K562 (cell line): ENCODE results near the gene ADI1. TPM values are rescaled to one million over a fixed set of nuclear protein-coding genes. Genes with fewer than 3 reads are reported as not detected.

Source experiments
- CEBPG ChIP-seq, 3 experiments: fragments of 200-800 bp in 1 of 3; sonication (Bioruptor generic) in 1 of 3; sonication (generic) in 1 of 3; formaldehyde crosslinking in 1 of 3; IDR thresholded peaks in 2 of 3; conservative IDR thresholded peaks in 1 of 3; 2 replicates each; pipeline versions ENCODE4 v1.6.1 to v1.8.0; 2016 to 2022; ENCODE audit warnings: missing compliant biosample characterization in 2 of 3, missing genetic modification characterization in 2 of 3, mild to moderate bottlenecking in 1 of 3, missing genetic modification reagents in 1 of 3
- CTBP1 ChIP-seq: fragments of 450-650 bp; IDR thresholded peaks from 2 replicates; pipeline ENCODE4 v1.6.1; 2016; ENCODE audit warnings: borderline replicate concordance
- FOSL1 ChIP-seq: fragments of 200-800 bp; sonication (Bioruptor generic); conservative IDR thresholded peaks from 2 replicates; pipeline ENCODE4 v1.6.1; 2016; ENCODE audit warnings: missing genetic modification characterization, missing compliant biosample characterization
- PHTF2 ChIP-seq: fragments of 250-450 bp; sonication (Bioruptor Pico); IDR thresholded peaks from 2 replicates; pipeline ENCODE4 v1.5.0; 2021; ENCODE audit warnings: mild to moderate bottlenecking
- ZFX ChIP-seq: sonication (generic); formaldehyde crosslinking; IDR thresholded peaks from 2 replicates; pipeline ENCODE4 v1.8.0; 2022; ENCODE audit warnings: mild to moderate bottlenecking, missing genetic modification reagents, moderate library complexity
- ZNF76 ChIP-seq: fragments of 250-450 bp; sonication (Bioruptor Pico); IDR thresholded peaks from 2 replicates; pipeline ENCODE4 v1.4.0; 2020; ENCODE audit warnings: mild to moderate bottlenecking, moderate library complexity, borderline replicate concordance
- ZNF780A ChIP-seq: fragments of 250-450 bp; sonication (Bioruptor Pico); IDR thresholded peaks from 2 replicates; pipeline ENCODE4 v1.5.0; 2021; ENCODE audit warnings: mild to moderate bottlenecking
- polyA plus RNA-seq, 8 experiments: library from polyadenylated mRNA; depleted of rRNA in 4 of 8; stranded (reverse) in 5 of 8; unstranded in 3 of 8; fragments of >200 nt; fragmentation: Nextera tagmentation in 2 of 8; fragmentation: Illumina TruSeq in 1 of 8; extraction: Ambion mirVana in 2 of 8; extraction: Trizol in 1 of 8; gene quantifications; 2 replicates each; pipeline versions ENCODE4 v1.2.1 to v1.2.3, GENCODE V29; 2011 to 2014; ENCODE audit warnings: inconsistent platforms in 1 of 8, missing spikeins in 1 of 8
- total RNA-seq, 7 experiments: library from RNA; depleted of rRNA in 6 of 7; stranded (reverse); fragments of >200 nt in 6 of 7; fragmentation: Illumina TruSeq in 2 of 7; extraction: Trizol in 2 of 7; gene quantifications; 2 replicates each; pipeline versions ENCODE4 v1.2.1 to v1.2.3, GENCODE V29; 2011 to 2021; ENCODE audit warnings: low replicate concordance in 1 of 7
- TF ChIP-seq, protein P1 (sequence below): fragments of 250-450 bp; sonication (Bioruptor Pico); IDR thresholded peaks from 2 replicates; pipeline ENCODE4 v1.5.0; 2021
- TF ChIP-seq, protein P2 (sequence below): fragments of 450-650 bp; IDR thresholded peaks from 2 replicates; pipeline ENCODE4 v1.6.1; 2016; ENCODE audit warnings: low read depth, mild to moderate bottlenecking, moderate library complexity
- TF ChIP-seq, protein P3 (sequence below): fragments of 450-650 bp; IDR thresholded peaks from 2 replicates; pipeline ENCODE4 v1.6.1; 2016; ENCODE audit warnings: mild to moderate bottlenecking, moderate library complexity
- TF ChIP-seq, protein P4 (sequence below): sonication (generic); formaldehyde crosslinking; IDR thresholded peaks from 2 replicates; pipeline ENCODE4 v1.8.0; 2023; ENCODE audit warnings: mild to moderate bottlenecking, missing genetic modification reagents

Gene ADI1
- total and polyA plus RNA-seq, 9 of the 15 experiments (the other 6 are each of a cell fraction or from before 2014, with no cell fraction given): 6.1 to 51.0 (median 27.1) TPM

DNA sequence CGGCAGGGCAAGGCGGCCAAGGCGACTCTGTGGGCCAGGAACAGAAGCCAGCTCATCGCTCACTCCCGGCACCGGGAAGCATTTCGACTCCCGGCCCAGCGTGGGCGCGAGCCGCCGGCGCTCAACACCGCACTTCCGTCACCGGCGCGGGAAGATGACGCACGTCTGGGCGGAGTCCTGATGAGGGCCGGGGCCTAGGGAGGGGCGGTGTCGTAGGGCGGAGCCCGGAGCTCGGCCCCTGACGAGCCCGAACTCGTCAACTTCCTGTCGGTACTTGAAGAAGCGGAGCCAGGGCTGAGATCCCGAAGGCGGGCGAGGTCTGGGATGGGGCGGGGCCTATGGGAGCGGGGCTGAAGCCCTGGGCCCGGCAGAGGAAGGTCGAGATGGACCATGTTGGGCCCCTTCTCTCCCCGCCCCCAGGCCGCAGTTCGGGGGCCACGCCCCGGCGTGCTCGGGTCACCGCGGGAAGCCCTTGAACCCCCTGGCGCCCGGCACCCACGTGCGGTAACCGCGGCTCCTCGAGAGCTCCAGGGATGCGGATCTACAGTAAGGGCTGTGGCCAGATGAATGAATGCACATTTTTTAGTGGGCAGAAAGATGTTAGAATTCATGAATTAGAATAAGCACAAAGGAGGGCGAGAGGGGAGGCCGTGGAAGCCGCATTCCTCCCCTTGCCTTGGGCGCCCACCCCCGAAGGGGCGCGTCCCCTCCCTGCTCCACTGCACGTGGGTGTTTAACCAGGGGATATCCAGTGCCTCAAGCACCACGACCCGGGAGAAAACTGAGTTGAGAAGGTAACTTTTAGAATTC, 39.1 kb upstream of the ADI1 start, which contains the start of gene RNASEH1 (continued):
- TF ChIP-seq CTBP1 (peak; percentile 64), ZNF76 (CRISPR knock-in tag) (peak; percentile 51; the same call in 1 of the 2 replicates), FOSL1 (tag) (peak; percentile 38; the same call in 1 of the 2 replicates), CEBPG (CRISPR knock-in tag; IDR thresholded peaks at IDR 0.05) (no peak), CEBPG (tag; conservative IDR thresholded peaks at IDR 0.05 in 1 of 2, IDR thresholded peaks at IDR 0.05 in 1 of 2) (no peak), ZNF780A (CRISPR knock-in tag) (no peak), ZFX (CRISPR knock-in tag) (peak; percentile 96), PHTF2 (CRISPR knock-in tag) (no peak)
- TF ChIP-seq, protein P1, sequence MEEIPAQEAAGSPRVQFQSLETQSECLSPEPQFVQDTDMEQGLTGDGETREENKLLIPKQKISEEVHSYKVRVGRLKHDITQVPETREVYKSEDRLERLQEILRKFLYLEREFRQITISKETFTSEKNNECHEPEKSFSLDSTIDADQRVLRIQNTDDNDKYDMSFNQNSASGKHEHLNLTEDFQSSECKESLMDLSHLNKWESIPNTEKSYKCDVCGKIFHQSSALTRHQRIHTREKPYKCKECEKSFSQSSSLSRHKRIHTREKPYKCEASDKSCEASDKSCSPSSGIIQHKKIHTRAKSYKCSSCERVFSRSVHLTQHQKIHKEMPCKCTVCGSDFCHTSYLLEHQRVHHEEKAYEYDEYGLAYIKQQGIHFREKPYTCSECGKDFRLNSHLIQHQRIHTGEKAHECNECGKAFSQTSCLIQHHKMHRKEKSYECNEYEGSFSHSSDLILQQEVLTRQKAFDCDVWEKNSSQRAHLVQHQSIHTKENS (CRISPR knock-in tag): no peak
- TF ChIP-seq, protein P2, sequence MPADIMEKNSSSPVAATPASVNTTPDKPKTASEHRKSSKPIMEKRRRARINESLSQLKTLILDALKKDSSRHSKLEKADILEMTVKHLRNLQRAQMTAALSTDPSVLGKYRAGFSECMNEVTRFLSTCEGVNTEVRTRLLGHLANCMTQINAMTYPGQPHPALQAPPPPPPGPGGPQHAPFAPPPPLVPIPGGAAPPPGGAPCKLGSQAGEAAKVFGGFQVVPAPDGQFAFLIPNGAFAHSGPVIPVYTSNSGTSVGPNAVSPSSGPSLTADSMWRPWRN: peak; percentile 95
- TF ChIP-seq, protein P3, sequence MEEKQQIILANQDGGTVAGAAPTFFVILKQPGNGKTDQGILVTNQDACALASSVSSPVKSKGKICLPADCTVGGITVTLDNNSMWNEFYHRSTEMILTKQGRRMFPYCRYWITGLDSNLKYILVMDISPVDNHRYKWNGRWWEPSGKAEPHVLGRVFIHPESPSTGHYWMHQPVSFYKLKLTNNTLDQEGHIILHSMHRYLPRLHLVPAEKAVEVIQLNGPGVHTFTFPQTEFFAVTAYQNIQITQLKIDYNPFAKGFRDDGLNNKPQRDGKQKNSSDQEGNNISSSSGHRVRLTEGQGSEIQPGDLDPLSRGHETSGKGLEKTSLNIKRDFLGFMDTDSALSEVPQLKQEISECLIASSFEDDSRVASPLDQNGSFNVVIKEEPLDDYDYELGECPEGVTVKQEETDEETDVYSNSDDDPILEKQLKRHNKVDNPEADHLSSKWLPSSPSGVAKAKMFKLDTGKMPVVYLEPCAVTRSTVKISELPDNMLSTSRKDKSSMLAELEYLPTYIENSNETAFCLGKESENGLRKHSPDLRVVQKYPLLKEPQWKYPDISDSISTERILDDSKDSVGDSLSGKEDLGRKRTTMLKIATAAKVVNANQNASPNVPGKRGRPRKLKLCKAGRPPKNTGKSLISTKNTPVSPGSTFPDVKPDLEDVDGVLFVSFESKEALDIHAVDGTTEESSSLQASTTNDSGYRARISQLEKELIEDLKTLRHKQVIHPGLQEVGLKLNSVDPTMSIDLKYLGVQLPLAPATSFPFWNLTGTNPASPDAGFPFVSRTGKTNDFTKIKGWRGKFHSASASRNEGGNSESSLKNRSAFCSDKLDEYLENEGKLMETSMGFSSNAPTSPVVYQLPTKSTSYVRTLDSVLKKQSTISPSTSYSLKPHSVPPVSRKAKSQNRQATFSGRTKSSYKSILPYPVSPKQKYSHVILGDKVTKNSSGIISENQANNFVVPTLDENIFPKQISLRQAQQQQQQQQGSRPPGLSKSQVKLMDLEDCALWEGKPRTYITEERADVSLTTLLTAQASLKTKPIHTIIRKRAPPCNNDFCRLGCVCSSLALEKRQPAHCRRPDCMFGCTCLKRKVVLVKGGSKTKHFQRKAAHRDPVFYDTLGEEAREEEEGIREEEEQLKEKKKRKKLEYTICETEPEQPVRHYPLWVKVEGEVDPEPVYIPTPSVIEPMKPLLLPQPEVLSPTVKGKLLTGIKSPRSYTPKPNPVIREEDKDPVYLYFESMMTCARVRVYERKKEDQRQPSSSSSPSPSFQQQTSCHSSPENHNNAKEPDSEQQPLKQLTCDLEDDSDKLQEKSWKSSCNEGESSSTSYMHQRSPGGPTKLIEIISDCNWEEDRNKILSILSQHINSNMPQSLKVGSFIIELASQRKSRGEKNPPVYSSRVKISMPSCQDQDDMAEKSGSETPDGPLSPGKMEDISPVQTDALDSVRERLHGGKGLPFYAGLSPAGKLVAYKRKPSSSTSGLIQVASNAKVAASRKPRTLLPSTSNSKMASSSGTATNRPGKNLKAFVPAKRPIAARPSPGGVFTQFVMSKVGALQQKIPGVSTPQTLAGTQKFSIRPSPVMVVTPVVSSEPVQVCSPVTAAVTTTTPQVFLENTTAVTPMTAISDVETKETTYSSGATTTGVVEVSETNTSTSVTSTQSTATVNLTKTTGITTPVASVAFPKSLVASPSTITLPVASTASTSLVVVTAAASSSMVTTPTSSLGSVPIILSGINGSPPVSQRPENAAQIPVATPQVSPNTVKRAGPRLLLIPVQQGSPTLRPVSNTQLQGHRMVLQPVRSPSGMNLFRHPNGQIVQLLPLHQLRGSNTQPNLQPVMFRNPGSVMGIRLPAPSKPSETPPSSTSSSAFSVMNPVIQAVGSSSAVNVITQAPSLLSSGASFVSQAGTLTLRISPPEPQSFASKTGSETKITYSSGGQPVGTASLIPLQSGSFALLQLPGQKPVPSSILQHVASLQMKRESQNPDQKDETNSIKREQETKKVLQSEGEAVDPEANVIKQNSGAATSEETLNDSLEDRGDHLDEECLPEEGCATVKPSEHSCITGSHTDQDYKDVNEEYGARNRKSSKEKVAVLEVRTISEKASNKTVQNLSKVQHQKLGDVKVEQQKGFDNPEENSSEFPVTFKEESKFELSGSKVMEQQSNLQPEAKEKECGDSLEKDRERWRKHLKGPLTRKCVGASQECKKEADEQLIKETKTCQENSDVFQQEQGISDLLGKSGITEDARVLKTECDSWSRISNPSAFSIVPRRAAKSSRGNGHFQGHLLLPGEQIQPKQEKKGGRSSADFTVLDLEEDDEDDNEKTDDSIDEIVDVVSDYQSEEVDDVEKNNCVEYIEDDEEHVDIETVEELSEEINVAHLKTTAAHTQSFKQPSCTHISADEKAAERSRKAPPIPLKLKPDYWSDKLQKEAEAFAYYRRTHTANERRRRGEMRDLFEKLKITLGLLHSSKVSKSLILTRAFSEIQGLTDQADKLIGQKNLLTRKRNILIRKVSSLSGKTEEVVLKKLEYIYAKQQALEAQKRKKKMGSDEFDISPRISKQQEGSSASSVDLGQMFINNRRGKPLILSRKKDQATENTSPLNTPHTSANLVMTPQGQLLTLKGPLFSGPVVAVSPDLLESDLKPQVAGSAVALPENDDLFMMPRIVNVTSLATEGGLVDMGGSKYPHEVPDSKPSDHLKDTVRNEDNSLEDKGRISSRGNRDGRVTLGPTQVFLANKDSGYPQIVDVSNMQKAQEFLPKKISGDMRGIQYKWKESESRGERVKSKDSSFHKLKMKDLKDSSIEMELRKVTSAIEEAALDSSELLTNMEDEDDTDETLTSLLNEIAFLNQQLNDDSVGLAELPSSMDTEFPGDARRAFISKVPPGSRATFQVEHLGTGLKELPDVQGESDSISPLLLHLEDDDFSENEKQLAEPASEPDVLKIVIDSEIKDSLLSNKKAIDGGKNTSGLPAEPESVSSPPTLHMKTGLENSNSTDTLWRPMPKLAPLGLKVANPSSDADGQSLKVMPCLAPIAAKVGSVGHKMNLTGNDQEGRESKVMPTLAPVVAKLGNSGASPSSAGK: peak; percentile 98
- TF ChIP-seq, protein P4, sequence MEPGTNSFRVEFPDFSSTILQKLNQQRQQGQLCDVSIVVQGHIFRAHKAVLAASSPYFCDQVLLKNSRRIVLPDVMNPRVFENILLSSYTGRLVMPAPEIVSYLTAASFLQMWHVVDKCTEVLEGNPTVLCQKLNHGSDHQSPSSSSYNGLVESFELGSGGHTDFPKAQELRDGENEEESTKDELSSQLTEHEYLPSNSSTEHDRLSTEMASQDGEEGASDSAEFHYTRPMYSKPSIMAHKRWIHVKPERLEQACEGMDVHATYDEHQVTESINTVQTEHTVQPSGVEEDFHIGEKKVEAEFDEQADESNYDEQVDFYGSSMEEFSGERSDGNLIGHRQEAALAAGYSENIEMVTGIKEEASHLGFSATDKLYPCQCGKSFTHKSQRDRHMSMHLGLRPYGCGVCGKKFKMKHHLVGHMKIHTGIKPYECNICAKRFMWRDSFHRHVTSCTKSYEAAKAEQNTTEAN: 0 out of 2 replicates have a peak, but pooled peaks have one; percentile 40
